ENCODE results near the gene PPP1R12B.

Gene PPP1R12B

GRCh38 chr1:202588503-202589189 is 240.1 kb downstream of the PPP1R12B start:
- Mint-ChIP-seq H3K27me3 (peaks cover 0 to 6% of the 10 kb centered on the region in 2 donors), H3K9me3 (no peaks in the 10 kb centered on the region), H3K4me1 (peaks cover 32 to 45% of the 10 kb centered on the region in 2 donors), H3K4me3 (no peak overlapping the region), H3K27ac (no peak overlapping the region), H3K36me3 (peaks cover 9 to 11% of the 10 kb centered on the region in 2 donors)
- DNase-seq, result no peak
- no peak for ATAC-seq (replicated peaks)

- H3K27me3 Mint-ChIP-seq, result peaks cover 0 to 6% of the 10 kb centered on the region in 2 donors
- no peak overlapping the region for H3K27ac Mint-ChIP-seq
- H3K36me3 Mint-ChIP-seq, result peaks cover 6 to 15% of the 10 kb centered on the region in 2 donors
- H3K4me1 Mint-ChIP-seq, result peaks cover 30 to 40% of the 10 kb centered on the region in 2 donors
- no peak for DNase-seq
- peak; percentile 61 to 82 for ATAC-seq (replicated peaks)
- H3K9me3 Mint-ChIP-seq, result no peaks in the 10 kb centered on the region
- H3K4me3 Mint-ChIP-seq, result no peak overlapping the region
These were observed 240.9 kb downstream of the PPP1R12B start for GRCh38 chr1:202589190-202589930.

DNA sequence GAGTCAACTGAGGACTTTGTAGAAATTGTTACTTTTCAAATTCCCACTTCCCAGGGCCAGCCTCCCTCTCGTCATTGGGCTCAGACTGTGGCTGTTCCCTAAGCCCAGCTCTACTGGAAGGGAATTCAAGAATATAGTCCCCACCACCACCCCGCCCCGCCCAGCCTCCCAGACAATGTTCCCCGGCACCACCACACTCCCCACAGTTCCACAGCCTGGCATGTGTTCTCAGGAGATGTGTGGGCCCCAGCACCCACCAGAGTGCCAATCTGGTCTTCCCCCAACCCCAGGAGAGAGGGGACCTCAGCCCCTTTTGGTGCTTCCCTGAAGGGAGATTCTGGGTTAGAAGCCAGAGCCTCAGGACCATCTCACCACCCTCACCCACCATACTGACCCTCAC is 241.6 kb downstream of the PPP1R12B start:
- DNase-seq, result no peak
- Mint-ChIP-seq H3K27ac (no peak overlapping the region), H3K4me1 (peaks cover 27 to 37% of the 10 kb centered on the region in 2 donors), H3K27me3 (peaks cover 0 to 6% of the 10 kb centered on the region in 2 donors), H3K4me3 (no peak overlapping the region), H3K36me3 (peaks cover 4 to 13% of the 10 kb centered on the region in 2 donors), H3K9me3 (no peaks in the 10 kb centered on the region)
- no peak for ATAC-seq (replicated peaks)

DNA sequence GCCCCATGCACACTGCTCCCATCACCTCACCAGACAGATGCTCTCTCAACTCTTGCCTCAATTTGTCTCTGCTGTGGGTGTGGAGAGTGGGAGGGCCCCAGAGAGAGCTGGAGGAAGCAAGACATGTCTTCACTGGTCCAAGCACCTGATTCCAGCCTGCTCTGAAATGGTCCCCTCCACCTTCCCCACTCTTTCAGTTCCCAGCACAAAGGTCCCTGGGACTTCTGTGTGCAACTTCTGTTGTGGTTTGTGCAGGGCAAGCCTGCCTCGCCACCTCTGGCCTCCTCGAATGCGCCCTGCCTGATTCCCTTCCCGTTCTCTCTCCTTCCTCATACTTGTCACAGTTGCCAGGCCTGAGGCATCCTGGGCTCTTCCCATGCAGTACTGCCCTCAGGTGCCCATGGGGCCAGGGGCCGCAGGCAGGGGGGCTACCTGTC is 242.5 kb downstream of the PPP1R12B start:
- Mint-ChIP-seq H3K4me1 (peaks cover 25 to 41% of the 10 kb centered on the region in 2 donors), H3K4me3 (no peak overlapping the region), H3K27ac (no peak overlapping the region), H3K36me3 (peaks cover 4 to 13% of the 10 kb centered on the region in 2 donors), H3K27me3 (peaks cover 0 to 6% of the 10 kb centered on the region in 2 donors), H3K9me3 (no peaks in the 10 kb centered on the region)
- DNase-seq (no peak), ATAC-seq (replicated peaks) (no peak)

DNA sequence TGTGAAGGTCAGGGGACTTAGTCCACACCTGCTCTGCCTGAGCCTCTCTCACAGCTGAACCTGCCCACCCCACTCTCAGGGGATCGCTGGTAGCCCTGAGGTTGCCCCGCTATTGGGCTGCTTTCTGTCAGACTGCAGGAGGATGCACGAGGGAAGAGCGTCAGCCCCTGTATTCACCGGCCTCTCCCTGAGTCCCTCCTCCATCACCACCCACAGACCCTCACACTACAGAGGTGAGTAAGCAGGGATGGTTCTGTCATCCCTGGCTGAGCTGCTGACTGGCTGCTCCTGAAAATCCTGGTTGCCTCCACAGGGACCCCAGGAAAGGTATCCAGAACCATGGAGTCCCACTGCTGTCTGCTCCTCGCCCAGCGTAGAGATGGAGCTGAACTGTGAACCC is 243.0 kb downstream of the PPP1R12B start:
- DNase-seq (no peak), ATAC-seq (replicated peaks) (no peak)
- H3K27ac Mint-ChIP-seq, result peak overlapping the region; percentile 71
- peaks cover 25 to 41% of the 10 kb centered on the region in 2 donors for H3K4me1 Mint-ChIP-seq
- H3K9me3 Mint-ChIP-seq, result peaks cover 2 to 5% of the 10 kb centered on the region in 2 donors
- peaks cover 7 to 18% of the 10 kb centered on the region in 2 donors for H3K36me3 Mint-ChIP-seq
- H3K4me3 Mint-ChIP-seq, result no peak overlapping the region
- peaks cover 0 to 6% of the 10 kb centered on the region in 2 donors for H3K27me3 Mint-ChIP-seq

- Mint-ChIP-seq H3K4me1 (peaks cover 26 to 41% of the 10 kb centered on the region in 2 donors), H3K27ac (no peak overlapping the region), H3K36me3 (peaks cover 7 to 21% of the 10 kb centered on the region in 2 donors), H3K4me3 (no peak overlapping the region), H3K27me3 (peaks cover under 1 to 6% of the 10 kb centered on the region in 2 donors), H3K9me3 (peaks cover 2 to 6% of the 10 kb centered on the region in 2 donors)
- DNase-seq (no peak), ATAC-seq (replicated peaks) (no peak)
These were observed 243.6 kb downstream of the PPP1R12B start for GRCh38 chr1:202592146-202592545.

DNA sequence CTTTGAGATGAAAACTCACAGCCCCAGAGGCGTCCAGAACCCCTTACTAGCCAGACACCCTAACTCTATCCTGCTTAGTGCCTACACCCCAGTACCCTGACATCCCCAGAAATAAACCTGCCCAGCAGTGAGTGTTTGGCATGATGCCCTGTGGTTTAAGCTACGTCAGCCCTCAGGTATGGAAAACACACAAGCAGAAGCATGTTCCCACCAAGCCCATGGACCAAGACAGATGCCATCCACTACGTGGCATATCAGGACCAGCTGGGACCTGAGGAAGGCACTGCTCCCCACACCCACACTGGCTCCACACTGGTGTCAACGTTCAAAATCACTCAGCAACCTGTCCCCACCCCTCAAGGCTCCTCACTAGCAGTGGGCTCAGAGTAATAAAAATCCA is 245.3 kb downstream of the PPP1R12B start:
- Mint-ChIP-seq H3K4me3 (no peak overlapping the region), H3K9me3 (peaks cover 4 to 6% of the 10 kb centered on the region in 2 donors), H3K27ac (no peak overlapping the region), H3K27me3 (peaks cover 0 to 5% of the 10 kb centered on the region in 2 donors), H3K36me3 (peaks cover 10 to 25% of the 10 kb centered on the region in 2 donors), H3K4me1 (peaks cover 23 to 39% of the 10 kb centered on the region in 2 donors)
- no peak for ATAC-seq (replicated peaks)
- no peak for DNase-seq

- Mint-ChIP-seq H3K27me3 (peaks cover 0 to 5% of the 10 kb centered on the region in 2 donors), H3K9me3 (peaks cover 4 to 6% of the 10 kb centered on the region in 2 donors), H3K4me1 (peaks cover 19 to 28% of the 10 kb centered on the region in 2 donors), H3K4me3 (no peak overlapping the region), H3K36me3 (peaks cover 10 to 25% of the 10 kb centered on the region in 2 donors), H3K27ac (no peak overlapping the region)
- no peak for ATAC-seq (replicated peaks)
- DNase-seq, result no peak
These were observed 248.1 kb downstream of the PPP1R12B start for GRCh38 chr1:202596638-202597037.

- Mint-ChIP-seq H3K27me3 (peaks cover 0 to 5% of the 10 kb centered on the region in 2 donors), H3K4me3 (peak overlapping the region; percentile 0 to 3), H3K36me3 (peaks cover 6 to 21% of the 10 kb centered on the region in 2 donors), H3K9me3 (peaks cover 4 to 6% of the 10 kb centered on the region in 2 donors), H3K27ac (peak overlapping the region; percentile 44), H3K4me1 (peaks cover 19 to 28% of the 10 kb centered on the region in 2 donors)
- ATAC-seq (replicated peaks) (peak; percentile 85 to 86), DNase-seq (no peak)
These were observed 248.7 kb downstream of the PPP1R12B start for GRCh38 chr1:202597090-202597761.

DNA sequence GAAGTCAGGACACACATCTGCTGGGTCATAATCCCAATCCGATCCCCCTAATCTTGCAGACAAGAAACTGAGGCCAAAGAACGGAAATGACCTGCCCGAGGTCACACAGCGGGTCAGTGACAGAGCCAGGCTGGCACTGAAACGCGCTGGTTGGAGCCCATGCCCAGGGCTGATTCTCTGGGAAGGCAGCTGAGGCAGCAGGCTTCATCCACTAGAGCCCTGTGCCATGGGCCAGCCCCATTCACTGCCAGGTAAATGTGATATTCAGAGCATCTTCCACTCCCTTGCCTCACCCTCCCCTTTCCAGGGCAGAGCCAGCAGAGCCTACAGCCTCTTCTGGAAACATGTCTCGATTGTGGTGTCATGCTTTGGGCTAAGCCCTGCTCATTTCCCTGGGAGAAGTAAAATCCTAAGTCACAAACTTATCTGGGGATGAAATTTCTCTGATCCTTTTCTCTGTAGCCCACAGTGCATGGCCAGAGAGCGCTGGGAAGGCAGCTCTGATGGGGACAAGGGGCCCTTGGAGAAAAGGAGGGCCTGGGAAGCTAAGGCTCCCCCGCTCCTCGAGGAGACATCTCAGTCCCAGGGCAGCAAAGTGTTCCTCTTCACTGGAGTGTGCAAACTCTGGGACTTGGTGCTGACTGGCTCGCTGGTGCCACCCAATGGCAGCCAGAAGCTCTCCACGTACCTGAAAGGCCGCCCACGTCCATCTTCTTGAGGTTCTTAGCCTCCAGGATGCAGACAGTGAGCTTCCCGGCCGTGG is 251.4 kb downstream of the PPP1R12B start:
- peaks cover 19 to 28% of the 10 kb centered on the region in 2 donors for H3K4me1 Mint-ChIP-seq
- ATAC-seq (replicated peaks) (peak; percentile 63 to 68), DNase-seq (peak; percentile 40)
- H3K9me3 Mint-ChIP-seq, result peaks cover 4 to 6% of the 10 kb centered on the region in 2 donors
- H3K36me3 Mint-ChIP-seq, result peaks cover 9 to 12% of the 10 kb centered on the region in 2 donors
- H3K27ac Mint-ChIP-seq, result no peak overlapping the region
- no peak overlapping the region for H3K4me3 Mint-ChIP-seq
- peaks cover 0 to 5% of the 10 kb centered on the region in 2 donors for H3K27me3 Mint-ChIP-seq

GRCh38 chr1:202600432-202601041 is 252.0 kb downstream of the PPP1R12B start:
- H3K4me1 Mint-ChIP-seq, result peaks cover 19 to 24% of the 10 kb centered on the region in 2 donors
- H3K4me3 Mint-ChIP-seq, result no peak overlapping the region
- DNase-seq (no peak), ATAC-seq (replicated peaks) (no peak)
- peaks cover 9 to 14% of the 10 kb centered on the region in 2 donors for H3K36me3 Mint-ChIP-seq
- H3K27ac Mint-ChIP-seq, result no peak overlapping the region
- peaks cover 4 to 6% of the 10 kb centered on the region in 2 donors for H3K9me3 Mint-ChIP-seq
- peaks cover 0 to 5% of the 10 kb centered on the region in 2 donors for H3K27me3 Mint-ChIP-seq

DNA sequence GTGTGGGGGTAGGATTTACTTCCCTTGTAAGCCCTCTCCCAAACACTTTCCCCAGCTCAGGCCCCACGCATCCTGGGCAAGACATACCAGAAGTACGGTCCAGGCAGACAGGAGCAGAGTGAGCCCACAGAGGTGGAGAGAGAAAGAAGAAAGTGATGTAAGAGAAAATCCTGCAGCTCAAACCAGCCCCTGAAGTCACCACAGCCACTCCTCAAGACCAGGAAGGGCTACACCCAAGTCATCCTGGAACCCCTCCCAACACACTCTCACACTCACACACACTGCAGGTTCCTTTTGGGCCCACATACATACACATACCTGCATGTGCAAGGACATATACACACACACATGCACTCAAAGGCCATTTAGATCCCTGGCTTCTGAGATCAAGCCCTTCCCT is 254.9 kb downstream of the PPP1R12B start:
- H3K36me3 Mint-ChIP-seq, result peaks cover 3 to 7% of the 10 kb centered on the region in 2 donors
- H3K27ac Mint-ChIP-seq, result no peak overlapping the region
- H3K27me3 Mint-ChIP-seq, result no peaks in the 10 kb centered on the region
- no peak overlapping the region for H3K4me3 Mint-ChIP-seq
- peaks cover 0 to 3% of the 10 kb centered on the region in 2 donors for H3K4me1 Mint-ChIP-seq
- DNase-seq (no peak), ATAC-seq (replicated peaks) (no peak)
- no peaks in the 10 kb centered on the region for H3K9me3 Mint-ChIP-seq

GRCh38 chr1:202605515-202605914 is 257.0 kb downstream of the PPP1R12B start:
- Mint-ChIP-seq H3K27ac (no peak overlapping the region), H3K27me3 (no peaks in the 10 kb centered on the region), H3K9me3 (no peaks in the 10 kb centered on the region), H3K4me3 (no peak overlapping the region), H3K4me1 (no peaks in the 10 kb centered on the region), H3K36me3 (peaks cover 3 to 7% of the 10 kb centered on the region in 2 donors)
- no peak for DNase-seq
- no peak for ATAC-seq (replicated peaks)
